H1 (cell line): Measurements from ENCODE around the gene ECSIT. TPM values are rescaled to one million over a fixed set of nuclear protein-coding genes. Genes with fewer than 3 reads are reported as not detected.

Experiments used
- CHD2 ChIP-seq: IDR thresholded peaks from 2 replicates; pipeline ENCODE4 v1.6.1; 2012; ENCODE audit warnings: low read length, improper control_type of control experiment
- EP300 ChIP-seq, 2 experiments: IDR thresholded peaks; 1 replicate in 1 of 2; 2 replicates in 1 of 2; pipeline ENCODE4 v1.6.1; 2011 to 2012; ENCODE audit warnings: low read depth in 2 of 2, low read length in 2 of 2, mild to moderate bottlenecking in 2 of 2, borderline replicate concordance in 1 of 2, inconsistent platforms in 1 of 2, moderate library complexity in 1 of 2
- polyA plus RNA-seq, 7 experiments: library from polyadenylated mRNA; depleted of rRNA in 3 of 7; stranded (reverse) in 5 of 7; unstranded in 2 of 7; fragments of >200 nt in 5 of 7; fragments of 200-250 nt in 2 of 7; gene quantifications; 1 replicate in 5 of 7; 2 replicates in 1 of 7; 4 replicates in 1 of 7; pipeline versions ENCODE4 v1.2.1 to v1.2.3, GENCODE V29; 2011 to 2013; ENCODE audit warnings: missing spikeins in 2 of 7, mixed read lengths in 2 of 7
- total RNA-seq: library from RNA; stranded (reverse); fragmentation: NEBNext Ultra II Directional; extraction: Animal tissue kit (Norgen Biotek cat#: 25700); gene quantifications from 2 replicates; pipeline ENCODE4 v1.2.1, GENCODE V29; 2021

The ECSIT gene
- total and polyA plus RNA-seq, 2 of the 8 experiments (the other 6 are each of a cell fraction or from before 2014, with no cell fraction given) = 55.7 to 74.1 TPM

- TF ChIP-seq CHD2 = no peak
- TF ChIP-seq EP300 (IDR thresholded peaks at IDR 0.05; ENCODE audit: borderline replicate concordance in 1 of 2, low read depth in 2 of 2, low read length in 2 of 2) = no peak
- TF ChIP-seq, all 59 proteins: peak for 0
Measured at GRCh38 chr19:11504502-11505031, 24.4 kb downstream of the ECSIT start (continued).
